Peyer's patch (tissue), 4 donors: ENCODE measurements around the gene PDIA2. TPM values are rescaled to one million over a fixed set of nuclear protein-coding genes. Genes with fewer than 3 reads are reported as not detected.
"Not testable (repeated sequence)": the region's sequence is repeated elsewhere in the genome, so short reads cannot be mapped to it uniquely, and the experiment has no call there.

Experiments
- DNase-seq, 3 donors: peaks; one replicate each; pipeline ENCODE4 v3.0.0-alpha.2; 2017 to 2019
- H3K27ac ChIP-seq, 4 donors: fragments of 200-600 bp; sonication (generic); one replicate each; pipeline ENCODE4 v1.5.1; 2016 to 2019
- H3K27me3 ChIP-seq, 2 donors: fragments of 200-600 bp; sonication (generic); one replicate each; pipeline ENCODE4 v1.5.1; 2019
- H3K36me3 ChIP-seq, 3 donors: fragments of 200-600 bp; sonication (generic); one replicate each; pipeline ENCODE4 v1.5.1; 2016 to 2019
- H3K4me1 ChIP-seq, 4 donors: fragments of 200-600 bp; sonication (generic); one replicate each; pipeline ENCODE4 v1.5.1; 2016 to 2019
- H3K4me3 ChIP-seq, 4 donors: fragments of 200-600 bp; sonication (generic); 1 replicate in 3 of 4; 2 replicates in 1 of 4; pipeline ENCODE4 v1.5.1; 2016 to 2019; ENCODE audit warnings: mild to moderate bottlenecking in 1 of 4
- H3K9me3 ChIP-seq, 4 donors: fragments of 200-600 bp; sonication (generic); one replicate each; pipeline ENCODE4 v1.5.1; 2016 to 2019; ENCODE audit warnings: mild to moderate bottlenecking in 1 of 4
- POLR2A ChIP-seq, 2 donors: fragments of 450-650 bp; IDR thresholded peaks; one replicate each; pipeline ENCODE4 v1.5.1; 2017; ENCODE audit warnings: antibody characterized with exemption in 2 of 2, mild to moderate bottlenecking in 2 of 2, moderate library complexity in 2 of 2
- total RNA-seq, 4 donors: library from RNA; depleted of rRNA; stranded (reverse); fragments of >200 nt; gene quantifications; one replicate each; pipeline ENCODE4 v1.1.0, GENCODE V29; 2016
- TF ChIP-seq, protein P1 (sequence below), 6 experiments: fragments of 450-650 bp in 4 of 6; fragments of 200-600 bp in 2 of 6; sonication (generic) in 1 of 6; IDR thresholded peaks; one replicate each; pipeline ENCODE4 v1.5.1; 2017 to 2019; ENCODE audit warnings: antibody characterized with exemption in 6 of 6, mild to moderate bottlenecking in 3 of 6, moderate library complexity in 1 of 6

Gene PDIA2
- total RNA-seq, 4 donors from 2014 or later: 1.7 to 29.2 (median 11.1) TPM

DNA sequence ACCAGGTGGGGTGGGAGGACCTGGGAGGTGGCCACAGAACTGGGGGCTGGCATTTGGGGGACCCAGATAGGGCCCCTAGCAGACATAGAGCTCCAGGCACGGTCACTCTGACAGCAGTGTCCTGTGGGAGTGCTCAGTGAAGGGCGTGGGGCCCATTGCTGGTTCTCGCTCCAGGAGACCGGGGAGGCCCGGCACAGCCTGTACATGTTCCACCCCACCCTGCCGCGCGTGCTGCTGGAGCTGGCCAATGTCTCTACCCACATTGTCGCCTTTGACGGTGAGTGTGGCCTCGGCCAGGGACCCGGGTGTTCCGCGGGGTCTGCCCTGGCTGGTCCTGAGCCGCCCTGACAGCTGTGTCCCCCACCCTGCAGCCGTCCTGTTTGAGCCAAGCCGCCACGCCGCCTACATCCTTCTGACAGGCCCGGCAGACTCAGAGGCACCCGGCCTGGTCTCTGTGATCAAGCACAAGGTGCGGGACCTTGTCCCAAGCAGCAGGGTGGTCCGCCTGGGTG is 18.5 kb upstream of the PDIA2 start:
- H3K4me3 ChIP-seq: no peak overlapping the region
- no peak overlapping the region for H3K27ac ChIP-seq
- H3K4me1 ChIP-seq: peaks cover 0 to 25% (median 0%) of the 10 kb centered on the region in 4 donors
- H3K36me3 ChIP-seq: peaks cover 0 to 56% (median 0%) of the 10 kb centered on the region in 3 donors
- DNase-seq: peak in 1 of 3 donors; percentile 43
- TF ChIP-seq POLR2A (IDR thresholded peaks at IDR 0.05): no peak
- no peaks in the 10 kb centered on the region for H3K9me3 ChIP-seq
- H3K27me3 ChIP-seq: no peaks in the 10 kb centered on the region

DNA sequence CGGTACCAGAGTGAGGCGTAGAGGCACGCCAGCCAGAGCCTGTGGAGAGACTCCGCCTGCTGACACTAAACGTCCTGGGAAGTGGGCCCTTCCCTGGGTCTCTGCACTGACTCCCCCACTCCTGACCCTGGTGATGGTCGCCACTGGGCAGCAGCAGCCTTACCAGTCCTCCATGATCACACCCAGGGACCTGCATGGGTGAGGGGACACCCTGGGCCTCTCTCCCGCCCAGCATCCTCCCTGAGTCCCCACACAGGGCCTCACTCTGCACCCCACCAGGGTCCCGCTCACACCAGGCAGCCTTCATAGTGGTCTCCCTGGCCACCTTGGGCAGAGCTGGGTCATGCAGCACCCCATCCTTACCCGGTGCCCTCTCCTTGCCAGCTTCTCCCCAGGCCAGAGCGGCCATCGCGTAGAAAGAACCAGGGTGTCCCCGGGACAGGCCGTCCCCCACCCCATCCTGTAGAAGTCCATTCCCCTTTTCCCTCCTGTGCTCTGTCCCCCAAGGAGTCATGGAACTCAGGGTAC is 17.9 kb upstream of the PDIA2 start:
- no peaks in the 10 kb centered on the region for H3K27me3 ChIP-seq
- peaks cover 0 to 51% (median 0%) of the 10 kb centered on the region in 3 donors for H3K36me3 ChIP-seq
- no peak overlapping the region for H3K4me3 ChIP-seq
- no peaks in the 10 kb centered on the region for H3K9me3 ChIP-seq
- peak in 1 of 3 donors; percentile 43 for DNase-seq
- H3K4me1 ChIP-seq: peaks cover 0 to 25% (median 0%) of the 10 kb centered on the region in 4 donors
- TF ChIP-seq, protein P1, sequence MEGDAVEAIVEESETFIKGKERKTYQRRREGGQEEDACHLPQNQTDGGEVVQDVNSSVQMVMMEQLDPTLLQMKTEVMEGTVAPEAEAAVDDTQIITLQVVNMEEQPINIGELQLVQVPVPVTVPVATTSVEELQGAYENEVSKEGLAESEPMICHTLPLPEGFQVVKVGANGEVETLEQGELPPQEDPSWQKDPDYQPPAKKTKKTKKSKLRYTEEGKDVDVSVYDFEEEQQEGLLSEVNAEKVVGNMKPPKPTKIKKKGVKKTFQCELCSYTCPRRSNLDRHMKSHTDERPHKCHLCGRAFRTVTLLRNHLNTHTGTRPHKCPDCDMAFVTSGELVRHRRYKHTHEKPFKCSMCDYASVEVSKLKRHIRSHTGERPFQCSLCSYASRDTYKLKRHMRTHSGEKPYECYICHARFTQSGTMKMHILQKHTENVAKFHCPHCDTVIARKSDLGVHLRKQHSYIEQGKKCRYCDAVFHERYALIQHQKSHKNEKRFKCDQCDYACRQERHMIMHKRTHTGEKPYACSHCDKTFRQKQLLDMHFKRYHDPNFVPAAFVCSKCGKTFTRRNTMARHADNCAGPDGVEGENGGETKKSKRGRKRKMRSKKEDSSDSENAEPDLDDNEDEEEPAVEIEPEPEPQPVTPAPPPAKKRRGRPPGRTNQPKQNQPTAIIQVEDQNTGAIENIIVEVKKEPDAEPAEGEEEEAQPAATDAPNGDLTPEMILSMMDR (IDR thresholded peaks at IDR 0.05): no peak
- no peak for TF ChIP-seq POLR2A (IDR thresholded peaks at IDR 0.05)
- H3K27ac ChIP-seq: peak overlapping the region in 2 of 4 donors; percentile 78 to 90

DNA sequence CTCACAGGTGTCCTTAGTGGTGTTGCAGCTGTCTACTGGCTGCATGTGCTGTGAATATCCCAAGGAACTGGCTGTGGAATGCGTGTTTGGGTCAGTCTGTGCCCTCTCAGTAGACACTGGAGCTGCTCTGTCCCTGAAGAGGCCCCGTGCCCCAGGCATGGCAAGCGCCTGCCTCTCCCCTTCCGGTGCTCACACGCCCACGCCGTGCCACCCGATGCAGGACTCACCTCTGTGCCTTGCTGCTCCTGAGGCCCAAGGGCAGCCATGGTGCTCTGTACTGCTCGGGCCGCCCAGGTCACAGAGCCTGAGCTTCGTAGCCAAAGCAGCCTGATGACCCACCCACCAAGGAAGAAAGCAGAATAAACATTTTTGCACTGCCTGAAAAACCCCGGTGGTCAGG is 17.3 kb upstream of the PDIA2 start:
- peaks cover 0 to 25% (median 0%) of the 10 kb centered on the region in 4 donors for H3K4me1 ChIP-seq
- no peaks in the 10 kb centered on the region for H3K27me3 ChIP-seq
- DNase-seq: peak in 2 of 3 donors; percentile 79 to 80
- peak in 1 of 2 donors; percentile 27 for TF ChIP-seq POLR2A (IDR thresholded peaks at IDR 0.05)
- TF ChIP-seq, protein P1 (IDR thresholded peaks at IDR 0.05): no peak
- peak overlapping the region in 3 of 4 donors; percentile 36 to 90 (median 78) for H3K27ac ChIP-seq
- no peaks in the 10 kb centered on the region for H3K9me3 ChIP-seq
- H3K4me3 ChIP-seq: no peak overlapping the region
- peaks cover 0 to 44% (median 0%) of the 10 kb centered on the region in 3 donors for H3K36me3 ChIP-seq

DNA sequence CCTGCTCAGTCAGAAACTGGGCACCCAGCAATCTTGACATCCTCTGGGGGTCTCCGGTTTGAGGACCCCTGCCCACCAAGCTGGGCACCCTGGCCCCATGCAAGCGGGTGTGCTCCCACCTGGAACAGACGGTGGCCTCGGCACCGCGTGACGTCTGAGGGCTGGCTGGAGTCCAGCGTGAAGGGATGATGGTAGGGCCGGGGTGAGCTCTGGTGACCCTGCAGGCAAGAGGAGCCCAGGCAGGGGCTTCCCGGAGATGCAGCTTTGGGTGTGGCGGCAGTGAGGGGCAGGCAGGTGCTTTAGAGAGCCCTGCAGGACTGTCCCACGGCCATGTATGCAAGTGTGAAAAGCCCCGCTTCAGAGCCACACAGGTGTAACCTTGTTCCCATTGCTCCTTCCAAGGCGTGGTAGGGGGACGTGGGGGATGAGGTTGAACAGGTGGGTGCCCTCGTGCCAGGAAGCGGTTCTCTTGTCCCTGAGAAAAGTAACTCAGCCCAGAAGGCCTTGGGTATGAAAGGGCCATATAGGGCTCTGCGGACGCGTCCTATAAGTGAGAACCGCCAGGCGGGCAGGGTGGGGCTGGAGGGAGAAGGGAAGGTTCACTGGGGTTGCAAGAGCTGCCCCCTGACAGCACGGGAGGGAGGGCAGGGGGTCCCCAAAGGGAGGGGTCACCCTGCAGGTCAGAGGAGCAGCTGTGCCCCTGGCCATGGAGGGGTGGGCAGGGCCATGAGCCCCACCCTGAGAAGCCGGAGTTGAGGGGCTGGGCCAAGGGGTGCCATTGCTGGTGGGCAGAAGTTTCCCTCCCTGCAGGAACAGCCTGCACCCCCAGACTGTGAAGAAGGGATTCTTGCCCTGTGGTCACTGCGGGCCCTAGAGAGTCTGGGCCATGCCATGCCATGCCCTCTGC is 16.5 kb upstream of the PDIA2 start:
- Histone ChIP-seq H3K9me3 (no peaks in the 10 kb centered on the region), H3K27ac (peak overlapping the region in 3 of 4 donors; percentile 36 to 90 (median 78)), H3K27me3 (no peaks in the 10 kb centered on the region), H3K4me3 (no peak overlapping the region), H3K4me1 (peaks cover 0 to 25% (median 0%) of the 10 kb centered on the region in 4 donors), H3K36me3 (peaks cover 0 to 36% (median 0%) of the 10 kb centered on the region in 3 donors)
- DNase-seq: peak in 1 of 3 donors; percentile 49
- no peak for TF ChIP-seq POLR2A (IDR thresholded peaks at IDR 0.05)
- TF ChIP-seq, protein P1 (IDR thresholded peaks at IDR 0.05): no peak

DNA sequence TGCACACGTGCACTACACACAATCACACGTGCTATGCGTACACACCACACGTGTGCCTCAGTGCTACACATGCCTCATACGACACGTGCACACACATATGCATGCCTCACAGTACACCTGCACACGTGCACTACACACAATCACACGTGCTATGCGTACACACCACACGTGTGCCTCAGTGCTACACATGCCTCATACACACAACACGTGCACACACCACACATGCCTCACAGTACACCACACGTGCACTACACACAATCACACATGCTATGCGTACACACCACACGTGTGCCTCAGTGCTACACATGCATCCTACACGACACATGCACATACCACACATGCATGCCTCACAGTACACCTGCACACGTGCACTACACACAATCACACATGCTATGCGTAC is 15.4 kb upstream of the PDIA2 start:
- H3K4me3 ChIP-seq, H3K9me3 ChIP-seq, H3K27me3 ChIP-seq, DNase-seq: not testable (repeated sequence)
- Histone ChIP-seq H3K36me3 (peaks cover 0 to 26% (median 0%) of the 10 kb centered on the region in 3 donors), H3K27ac (peak overlapping the region in 2 of 4 donors; percentile 37 to 90), H3K4me1 (peaks cover 0 to 25% (median 0%) of the 10 kb centered on the region in 4 donors)

DNA sequence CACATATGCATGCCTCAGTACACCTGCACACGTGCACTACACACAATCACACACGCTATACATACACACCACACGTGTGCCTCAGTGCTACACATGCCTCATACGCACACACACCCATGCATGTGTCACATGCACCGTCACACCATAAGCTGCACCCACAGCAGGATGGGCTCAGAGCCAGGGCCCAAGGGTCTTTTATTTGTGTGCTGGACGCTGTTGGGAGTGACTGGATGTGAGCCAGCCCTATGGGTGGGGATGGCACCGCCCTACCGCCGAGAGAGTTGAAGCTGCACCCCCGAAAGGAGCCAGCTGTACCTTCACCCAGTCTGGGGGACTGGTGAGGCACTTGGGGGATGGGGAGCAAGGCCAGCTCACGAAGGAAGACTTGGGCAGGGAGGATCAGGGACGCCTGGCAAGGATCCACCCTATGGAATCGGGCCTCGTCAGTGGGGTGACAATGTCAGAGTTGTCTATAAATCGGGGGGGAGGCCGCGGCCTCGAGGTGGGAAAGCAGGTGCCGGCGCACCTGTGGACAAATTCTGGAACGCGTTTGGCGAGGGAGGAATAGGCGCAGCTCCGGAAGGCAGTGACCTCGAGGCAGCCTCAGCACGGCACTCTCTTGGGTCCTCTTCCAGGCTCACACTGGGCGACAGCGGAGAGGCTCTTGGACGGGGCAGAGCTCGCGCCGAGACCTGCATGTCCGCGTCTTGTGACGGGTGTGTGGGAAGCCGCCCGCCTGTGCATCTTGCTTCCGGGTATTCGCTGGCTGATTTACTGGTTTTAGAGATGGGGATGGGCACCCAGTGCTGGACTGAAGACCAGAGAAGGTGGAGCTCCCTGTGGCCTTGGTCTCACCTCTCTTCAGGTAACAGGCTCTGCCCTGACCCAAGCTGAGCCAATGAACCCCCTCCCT is 14.6 kb upstream of the PDIA2 start:
- Histone ChIP-seq H3K9me3 (no peaks in the 10 kb centered on the region), H3K27ac (peak overlapping the region in 3 of 4 donors; percentile 57 to 90 (median 84))
- peak in 2 of 3 donors; percentile 89 to 90 for DNase-seq

More for the DNA sequence above, 14.6 kb upstream of the PDIA2 start:
- H3K4me3 ChIP-seq: peak overlapping the region in 2 of 4 donors; percentile 43 to 61
- H3K36me3 ChIP-seq: peaks cover 0 to 18% (median 0%) of the 10 kb centered on the region in 3 donors
- no peaks in the 10 kb centered on the region for H3K27me3 ChIP-seq
- peaks cover 0 to 27% (median 0%) of the 10 kb centered on the region in 4 donors for H3K4me1 ChIP-seq
- TF ChIP-seq, protein P1 (IDR thresholded peaks at IDR 0.05): no peak
- peak; percentile 64 to 90 for TF ChIP-seq POLR2A (IDR thresholded peaks at IDR 0.05)
